ENCODE measurements around the gene STK32B.
"Not testable (repeated sequence)": the region's sequence is repeated elsewhere in the genome, so short reads cannot be mapped to it uniquely, and the experiment has no call there.

STK32B gene

DNA sequence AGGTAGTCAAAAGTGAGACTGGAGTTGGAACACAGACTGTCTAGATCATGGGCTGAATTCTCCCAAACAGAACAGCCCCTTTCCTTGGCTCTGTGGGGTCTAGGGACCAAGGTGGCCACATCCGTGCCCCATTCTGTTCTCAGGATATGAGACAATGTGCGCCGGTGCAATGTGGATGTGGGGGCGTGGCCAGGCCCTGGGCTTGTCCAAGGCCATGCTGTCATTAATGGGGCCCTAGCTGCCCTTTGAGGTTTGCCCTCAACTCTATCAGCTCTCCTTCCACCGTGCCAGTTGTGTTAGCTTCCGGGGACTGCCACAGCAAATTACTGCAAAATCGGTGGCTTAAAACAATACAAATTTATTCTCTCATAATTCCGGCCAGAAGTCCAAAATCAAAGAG, 344.5 kb downstream of the STK32B start:
- DNase-seq (ENCODE audit: low read depth), result no peak

GRCh38 chr4:5398056-5398455, 346.8 kb downstream of the STK32B start:
- DNase-seq (ENCODE audit: low read depth), result no peak

GRCh38 chr4:5399124-5399523, 347.8 kb downstream of the STK32B start:
- DNase-seq (ENCODE audit: low read depth), result no peak

- no peak for DNase-seq (ENCODE audit: low read depth)
Measured at GRCh38 chr4:5399790-5400421, 348.6 kb downstream of the STK32B start.

DNA sequence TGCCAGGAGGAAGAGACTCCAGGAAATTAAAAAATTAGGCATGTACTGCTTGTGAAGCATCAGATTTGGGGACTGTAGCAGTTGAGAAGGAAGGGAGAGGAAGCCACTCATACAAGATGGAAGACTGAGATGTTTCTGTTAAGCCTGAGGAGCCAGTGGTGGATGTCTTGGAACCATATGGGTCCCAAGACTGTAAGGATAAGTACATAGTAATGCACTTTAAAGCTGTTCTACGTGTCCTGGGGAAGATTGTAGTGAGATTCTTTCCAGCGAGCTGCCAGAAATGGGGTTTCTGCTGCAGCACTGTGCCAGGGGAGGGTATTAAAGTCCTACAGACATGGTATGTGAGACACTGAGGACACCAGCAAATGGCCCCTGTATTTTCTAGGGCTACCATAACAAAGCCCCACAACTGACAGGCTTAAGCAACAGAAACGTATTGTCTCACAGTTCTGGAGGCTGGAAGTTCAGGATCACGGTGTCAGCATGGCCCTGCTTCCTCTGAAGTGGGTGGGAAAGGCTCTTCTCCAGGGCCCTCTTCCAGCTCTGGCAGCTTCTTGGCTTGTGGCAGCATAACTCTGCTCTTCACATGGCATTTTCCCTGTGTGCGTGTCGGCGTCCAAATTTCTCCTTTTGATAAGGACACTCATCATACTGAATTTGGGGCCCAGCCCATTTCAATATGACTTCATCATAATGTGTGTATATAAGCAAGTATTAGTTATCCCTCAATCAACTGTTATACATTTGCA, 352.6 kb downstream of the STK32B start:
- DNase-seq (ENCODE audit: low read depth), result no peak

DNA sequence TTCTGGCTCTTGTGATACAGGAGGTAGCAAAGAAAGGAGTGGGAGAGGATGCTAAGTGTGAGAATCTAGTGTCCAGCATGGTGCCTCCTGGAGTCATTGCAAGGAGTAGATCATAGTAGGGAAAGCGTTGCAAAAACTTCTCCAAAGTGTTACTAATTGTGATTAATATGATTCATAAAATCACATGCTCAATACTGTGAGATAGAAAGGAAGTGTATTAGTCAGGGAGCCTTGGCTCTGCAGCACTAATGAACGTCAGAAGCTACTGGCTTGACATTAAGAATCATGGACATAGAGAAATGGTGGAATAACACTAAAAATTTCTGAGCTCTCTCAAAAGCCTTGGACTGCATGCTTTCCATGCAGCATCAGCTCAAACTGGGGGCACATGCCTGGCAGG, 358.0 kb downstream of the STK32B start:
- DNase-seq (ENCODE audit: low read depth), result no peak

DNA sequence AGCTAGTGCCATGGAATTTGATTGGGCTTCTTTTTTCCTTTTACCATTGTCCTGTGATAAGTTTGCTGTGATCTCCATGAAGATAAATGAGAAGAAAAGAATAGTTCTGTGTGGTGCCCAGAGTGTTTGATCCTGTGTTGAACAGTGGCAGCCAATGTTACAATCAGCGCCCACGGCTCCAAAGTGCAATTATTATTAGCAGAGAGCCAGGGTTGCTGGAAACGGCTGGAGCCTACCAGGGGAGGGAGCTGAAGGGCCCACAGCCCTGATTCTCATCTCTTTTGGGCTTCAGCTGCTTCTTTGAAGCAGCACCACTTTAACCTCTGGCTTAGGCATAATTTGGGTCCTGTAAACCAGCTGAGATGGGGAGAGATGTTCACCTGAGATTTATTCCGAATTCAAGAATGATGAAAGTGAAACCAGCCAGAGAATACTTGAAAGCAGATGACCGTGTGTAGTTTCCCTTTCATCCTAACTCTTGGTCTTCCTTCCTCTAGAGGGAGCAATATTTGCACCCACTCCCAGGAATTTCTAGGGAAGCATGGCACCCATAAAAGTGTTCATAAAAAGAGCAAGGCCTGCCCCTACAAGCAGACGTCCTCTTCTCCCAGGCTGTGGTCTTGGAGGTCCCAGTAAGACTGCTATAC, 358.8 kb downstream of the STK32B start:
- no peak for DNase-seq (ENCODE audit: low read depth)

DNA sequence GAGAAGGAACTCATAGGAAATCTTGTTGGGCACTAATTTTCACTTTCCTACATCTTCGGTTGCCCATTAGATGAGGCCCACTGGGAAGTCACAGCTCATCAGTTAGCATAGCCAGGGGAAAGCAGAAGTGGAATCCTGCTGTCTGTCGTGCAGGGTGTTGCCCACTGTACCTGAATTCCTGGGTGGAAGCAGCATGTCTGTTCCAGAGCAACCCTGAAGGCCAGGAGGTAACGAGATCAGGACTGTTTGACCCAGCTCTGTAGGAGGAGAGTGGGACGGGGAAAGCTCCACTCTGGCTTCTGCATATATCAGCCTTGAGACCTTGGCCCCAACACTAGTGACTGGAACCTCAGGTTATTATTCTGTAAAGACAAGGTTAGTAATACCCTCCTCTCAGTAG, 361.0 kb downstream of the STK32B start:
- no peak for DNase-seq (ENCODE audit: low read depth)

- DNase-seq (ENCODE audit: low read depth), result no peak
Measured at GRCh38 chr4:5412751-5413150, 361.5 kb downstream of the STK32B start.

- DNase-seq (ENCODE audit: low read depth), result no peak
Measured at GRCh38 chr4:5416637-5417036, 365.4 kb downstream of the STK32B start.

GRCh38 chr4:5420266-5420665, 369.0 kb downstream of the STK32B start:
- no peak for DNase-seq (ENCODE audit: low read depth)

- no peak for DNase-seq (ENCODE audit: low read depth)
Measured at GRCh38 chr4:5421416-5421815, 370.1 kb downstream of the STK32B start.

DNA sequence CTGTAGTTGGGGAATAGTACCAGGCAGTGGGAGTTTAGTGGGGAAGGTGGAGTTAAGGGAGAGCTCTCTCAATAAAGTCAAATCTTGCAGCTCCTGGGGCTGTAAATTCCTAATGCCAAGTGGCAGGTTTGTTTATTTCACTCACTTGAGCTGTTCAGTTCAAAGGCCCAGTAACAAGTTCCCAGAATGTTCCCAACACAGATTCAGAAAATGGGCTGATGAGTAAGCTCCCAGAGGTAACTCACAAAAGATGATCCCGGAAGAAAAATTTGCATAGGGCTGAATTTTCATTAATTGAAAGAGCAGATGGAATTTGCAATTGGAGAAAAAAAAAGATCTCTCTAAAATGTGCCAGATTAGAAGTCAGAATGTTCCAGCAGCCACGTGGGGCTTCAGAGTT, 370.9 kb downstream of the STK32B start:
- no peak for DNase-seq (ENCODE audit: low read depth)

GRCh38 chr4:5423670-5424069, 372.4 kb downstream of the STK32B start:
- DNase-seq (ENCODE audit: low read depth), result no peak

GRCh38 chr4:5424211-5424610, 372.9 kb downstream of the STK32B start:
- DNase-seq (ENCODE audit: low read depth), result no peak

GRCh38 chr4:5424901-5425300, 373.6 kb downstream of the STK32B start:
- DNase-seq (ENCODE audit: low read depth), result no peak

- no peak for DNase-seq (ENCODE audit: low read depth)
Measured at GRCh38 chr4:5429747-5430146, 378.5 kb downstream of the STK32B start.

GRCh38 chr4:5433196-5433595, 381.9 kb downstream of the STK32B start:
- DNase-seq (ENCODE audit: low read depth), result no peak

- DNase-seq (ENCODE audit: low read depth), result no peak
Measured at GRCh38 chr4:5435201-5435600, 383.9 kb downstream of the STK32B start.

- no peak for DNase-seq (ENCODE audit: low read depth)
Measured at GRCh38 chr4:5435823-5436222, 384.5 kb downstream of the STK32B start.

DNA sequence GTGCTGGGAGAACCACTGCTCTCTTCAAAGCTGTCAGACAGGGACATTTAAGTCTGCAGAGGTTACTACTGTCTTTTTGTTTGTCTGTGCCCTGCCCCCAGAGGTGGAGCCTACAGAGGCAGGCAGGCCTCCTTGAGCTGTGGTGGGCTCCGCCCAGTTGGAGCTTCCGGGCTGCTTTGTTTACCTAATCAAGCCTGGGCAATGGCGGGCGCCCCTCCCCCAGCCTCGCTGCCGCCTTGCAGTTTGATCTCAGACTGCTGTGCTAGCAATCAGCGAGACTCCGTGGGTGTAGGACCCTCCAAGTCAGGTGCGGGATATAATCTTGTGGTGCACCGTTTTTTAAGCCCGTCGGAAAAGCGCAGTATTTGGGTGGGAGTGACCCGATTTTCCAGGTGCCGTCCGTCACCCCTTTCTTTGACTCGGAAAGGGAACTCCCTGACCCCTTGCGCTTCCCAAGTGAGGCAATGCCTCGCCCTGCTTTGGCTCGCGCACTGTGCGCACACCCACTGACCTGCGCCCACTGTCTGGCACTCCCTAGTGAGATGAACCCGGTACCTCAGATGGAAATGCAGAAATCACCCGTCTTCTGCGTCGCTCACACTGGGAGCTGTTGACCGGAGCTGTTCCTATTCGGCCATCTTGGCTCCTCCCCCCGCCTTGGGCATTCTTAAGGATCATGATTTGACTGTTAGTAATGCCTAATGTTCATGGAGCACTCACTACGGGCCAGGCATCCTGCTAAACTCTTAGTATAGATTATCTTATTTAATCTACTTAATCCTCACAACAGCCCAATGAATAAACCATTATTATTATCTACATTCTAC, 392.9 kb downstream of the STK32B start:
- not testable (repeated sequence) for DNase-seq (ENCODE audit: low read depth)

DNA sequence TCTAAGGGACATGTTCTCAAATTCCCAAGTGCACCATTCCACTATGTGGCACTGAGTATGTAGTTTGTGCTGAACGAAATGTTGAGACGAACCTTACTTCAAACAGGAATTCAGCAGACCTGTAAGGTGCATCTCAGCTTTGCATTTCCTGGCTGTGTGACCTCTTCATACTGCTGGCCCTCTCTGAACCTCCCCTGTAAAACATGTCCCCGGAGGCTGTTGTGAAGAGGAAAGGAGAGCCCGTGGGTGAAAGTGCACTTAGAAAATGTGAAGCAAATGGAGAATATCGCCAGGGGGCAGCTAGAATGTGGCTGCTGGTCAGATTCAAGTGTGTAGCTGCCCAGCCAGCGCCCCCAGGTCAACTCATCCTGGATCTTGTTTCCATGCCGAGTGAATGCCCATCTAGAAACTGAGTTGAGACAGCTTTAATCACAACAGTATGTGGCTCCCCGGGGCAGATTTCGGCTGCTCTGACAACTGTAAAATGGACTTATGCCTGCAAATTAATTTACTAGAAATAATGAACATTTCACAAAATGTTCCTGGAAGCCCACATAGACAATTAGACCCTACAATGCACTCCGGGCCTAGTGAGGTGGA, 393.7 kb downstream of the STK32B start:
- no peak for DNase-seq (ENCODE audit: low read depth)
